Omental fat pad (tissue), 4 donors: ENCODE results near the gene AANAT. TPM values are rescaled to one million over a fixed set of nuclear protein-coding genes. Genes with fewer than 3 reads are reported as not detected.
A peak's percentile ranks its signal among the peaks of the same experiment; 100 is the strongest.

ENCODE experiments used
- ATAC-seq: fragments of 150-250 bp; one replicate; pipeline ENCODE4 v1.9.1; 2016; ENCODE audit warnings: mild to moderate bottlenecking, moderate library complexity; ENCODE audit not compliant: low FRiP score
- DNase-seq: peaks from one replicate; pipeline ENCODE4 v3.0.0-alpha.2; 2019; ENCODE audit warnings: low spot score
- CTCF ChIP-seq, 3 donors: fragments of 450-650 bp; IDR thresholded peaks; one replicate each; pipeline ENCODE4 v1.5.1; 2016 to 2017; ENCODE audit warnings: antibody characterized with exemption in 3 of 3, mild to moderate bottlenecking in 3 of 3, moderate library complexity in 2 of 3
- total RNA-seq, 4 donors: library from RNA; depleted of rRNA; stranded (reverse); fragments of >200 nt; gene quantifications; one replicate each; pipeline ENCODE4 v1.1.0, GENCODE V29; 2016

Gene AANAT
- total RNA-seq, 4 donors from 2014 or later = not detected

DNA sequence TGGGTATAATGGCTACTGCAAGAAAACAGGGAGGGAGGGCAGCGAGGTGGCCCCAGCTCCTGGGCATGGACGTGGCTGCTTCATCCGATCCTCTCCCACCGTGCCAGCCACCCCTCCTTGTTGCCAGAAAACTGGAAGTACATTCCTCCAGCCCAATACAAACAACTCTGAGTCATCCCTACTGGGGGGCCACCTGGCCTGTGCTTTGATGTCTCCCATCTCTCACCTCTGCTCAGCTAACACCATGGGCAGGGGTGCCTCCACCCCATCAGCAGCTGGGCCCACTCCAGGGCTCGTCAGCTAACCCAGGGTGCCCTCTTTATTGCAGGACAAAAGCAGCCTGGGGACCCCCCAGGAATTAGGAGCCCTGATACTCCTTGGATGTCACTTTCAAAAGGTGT is 31.9 kb downstream of the AANAT start:
- no peak for ATAC-seq
- no peak for TF ChIP-seq CTCF (IDR thresholded peaks at IDR 0.05)
- DNase-seq = no peak

- ATAC-seq (no peak), DNase-seq (no peak)
- no peak for TF ChIP-seq CTCF (IDR thresholded peaks at IDR 0.05)
These were observed 32.8 kb downstream of the AANAT start for GRCh38 chr17:76500074-76500746.

- no peak for TF ChIP-seq CTCF (IDR thresholded peaks at IDR 0.05)
- DNase-seq (no peak), ATAC-seq (no peak)
These were observed 33.3 kb downstream of the AANAT start for GRCh38 chr17:76500747-76501017.

- no peak for TF ChIP-seq CTCF (IDR thresholded peaks at IDR 0.05)
- ATAC-seq = peak; percentile 88
- peak; percentile 75 for DNase-seq
These were observed 33.8 kb downstream of the AANAT start, which contains the start of gene RHBDF2 for GRCh38 chr17:76501018-76501826. Gene RHBDF2, minus strand, starts transcription at chr17:76501423. Its CDS starts 19,899 bp downstream, at chr17:76481524.

DNA sequence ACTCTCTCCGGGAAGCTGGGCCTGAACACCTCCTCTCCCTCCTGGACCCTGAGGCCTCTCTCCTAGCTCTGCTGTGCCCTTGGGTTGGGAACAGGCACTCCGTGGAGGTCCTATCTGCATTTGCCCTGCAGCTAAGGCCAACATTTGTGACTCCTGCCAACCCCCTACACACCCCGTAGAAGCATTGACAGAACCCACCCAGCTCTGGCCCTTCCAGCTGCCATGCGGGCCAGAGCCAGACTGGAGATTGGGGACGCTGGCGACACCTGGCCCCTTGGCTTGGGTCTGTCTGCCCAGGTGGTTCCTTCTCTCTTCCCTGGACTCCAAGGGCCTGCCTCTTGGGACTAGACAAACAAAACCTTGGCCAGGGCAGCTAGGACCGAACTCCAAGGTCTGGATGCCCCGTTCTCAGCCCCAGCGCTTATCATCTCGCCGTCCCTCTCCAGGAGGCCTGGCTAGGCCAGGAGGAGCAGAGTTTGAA is 34.5 kb downstream of the AANAT start:
- DNase-seq = no peak
- ATAC-seq = no peak
- no peak for TF ChIP-seq CTCF (IDR thresholded peaks at IDR 0.05)

- DNase-seq (no peak), ATAC-seq (no peak)
- no peak for TF ChIP-seq CTCF (IDR thresholded peaks at IDR 0.05)
These were observed 35.2 kb downstream of the AANAT start for GRCh38 chr17:76502341-76503211.
